ENCODE measurements around the gene BTN1A1. TPM values are rescaled to one million over a fixed set of nuclear protein-coding genes. Genes with fewer than 3 reads are reported as not detected.
"Not testable (repeated sequence)": the region's sequence is repeated elsewhere in the genome, so short reads cannot be mapped to it uniquely, and the experiment has no call there.

BTN1A1 gene
- total RNA-seq, 6 experiments from 2014 or later: not detected

DNA sequence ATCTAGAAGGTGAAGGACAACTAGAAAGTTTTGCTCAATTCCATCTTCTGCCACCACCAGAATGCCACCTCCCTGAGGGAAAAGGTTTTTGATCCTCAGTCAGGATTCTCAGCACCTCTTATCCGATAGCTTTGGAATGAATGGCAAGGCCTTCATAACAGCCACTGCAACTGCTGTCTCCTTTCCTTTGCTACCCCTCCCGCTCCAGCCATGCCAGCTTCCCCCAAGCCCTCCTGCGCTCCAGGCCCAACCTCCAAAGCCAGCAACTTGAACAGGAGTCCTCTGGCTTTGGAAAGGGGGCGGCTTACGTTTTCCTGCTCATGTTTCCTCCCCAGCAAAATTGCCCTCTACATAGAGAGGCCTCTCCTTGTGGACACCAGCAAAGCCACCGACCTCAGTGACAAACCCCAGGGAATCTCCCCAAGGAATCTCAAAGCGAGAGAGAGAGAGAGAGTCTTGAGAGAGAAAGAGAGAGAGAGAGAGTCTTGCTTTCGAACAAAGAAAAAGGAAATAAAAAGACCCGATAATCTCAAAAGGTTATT lies 42.8 kb upstream of the BTN1A1 start:
- H3K4me1 ChIP-seq: peaks cover 0 to 14% (median 5%) of the 10 kb centered on the region in 4 donors
- no peaks in the 10 kb centered on the region for H3K9me3 ChIP-seq
- TF ChIP-seq POLR2A (IDR thresholded peaks at IDR 0.05): no peak
- TF ChIP-seq, protein P1, sequence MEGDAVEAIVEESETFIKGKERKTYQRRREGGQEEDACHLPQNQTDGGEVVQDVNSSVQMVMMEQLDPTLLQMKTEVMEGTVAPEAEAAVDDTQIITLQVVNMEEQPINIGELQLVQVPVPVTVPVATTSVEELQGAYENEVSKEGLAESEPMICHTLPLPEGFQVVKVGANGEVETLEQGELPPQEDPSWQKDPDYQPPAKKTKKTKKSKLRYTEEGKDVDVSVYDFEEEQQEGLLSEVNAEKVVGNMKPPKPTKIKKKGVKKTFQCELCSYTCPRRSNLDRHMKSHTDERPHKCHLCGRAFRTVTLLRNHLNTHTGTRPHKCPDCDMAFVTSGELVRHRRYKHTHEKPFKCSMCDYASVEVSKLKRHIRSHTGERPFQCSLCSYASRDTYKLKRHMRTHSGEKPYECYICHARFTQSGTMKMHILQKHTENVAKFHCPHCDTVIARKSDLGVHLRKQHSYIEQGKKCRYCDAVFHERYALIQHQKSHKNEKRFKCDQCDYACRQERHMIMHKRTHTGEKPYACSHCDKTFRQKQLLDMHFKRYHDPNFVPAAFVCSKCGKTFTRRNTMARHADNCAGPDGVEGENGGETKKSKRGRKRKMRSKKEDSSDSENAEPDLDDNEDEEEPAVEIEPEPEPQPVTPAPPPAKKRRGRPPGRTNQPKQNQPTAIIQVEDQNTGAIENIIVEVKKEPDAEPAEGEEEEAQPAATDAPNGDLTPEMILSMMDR (IDR thresholded peaks at IDR 0.05): no peak
- peak in 1 of 3 donors; percentile 53 for DNase-seq
- no peaks in the 10 kb centered on the region for H3K27me3 ChIP-seq
- peaks cover 0 to 18% (median 4%) of the 10 kb centered on the region in 4 donors for H3K36me3 ChIP-seq
- peak overlapping the region; percentile 88 to 98 (median 93) for H3K27ac ChIP-seq
- H3K4me3 ChIP-seq: peak overlapping the region; percentile 75 to 90 (median 84)
- intact Hi-C loops (cut with DNase I): no loop called here
- 22% methylated on average over 9 of the region's 9 CpGs for WGBS (ENCODE audit: insufficient coverage, low coverage, low lambda C conversion rate, missing lambda C conversion rate)
- peak; percentile 56 to 67 (median 57) for ATAC-seq

DNA sequence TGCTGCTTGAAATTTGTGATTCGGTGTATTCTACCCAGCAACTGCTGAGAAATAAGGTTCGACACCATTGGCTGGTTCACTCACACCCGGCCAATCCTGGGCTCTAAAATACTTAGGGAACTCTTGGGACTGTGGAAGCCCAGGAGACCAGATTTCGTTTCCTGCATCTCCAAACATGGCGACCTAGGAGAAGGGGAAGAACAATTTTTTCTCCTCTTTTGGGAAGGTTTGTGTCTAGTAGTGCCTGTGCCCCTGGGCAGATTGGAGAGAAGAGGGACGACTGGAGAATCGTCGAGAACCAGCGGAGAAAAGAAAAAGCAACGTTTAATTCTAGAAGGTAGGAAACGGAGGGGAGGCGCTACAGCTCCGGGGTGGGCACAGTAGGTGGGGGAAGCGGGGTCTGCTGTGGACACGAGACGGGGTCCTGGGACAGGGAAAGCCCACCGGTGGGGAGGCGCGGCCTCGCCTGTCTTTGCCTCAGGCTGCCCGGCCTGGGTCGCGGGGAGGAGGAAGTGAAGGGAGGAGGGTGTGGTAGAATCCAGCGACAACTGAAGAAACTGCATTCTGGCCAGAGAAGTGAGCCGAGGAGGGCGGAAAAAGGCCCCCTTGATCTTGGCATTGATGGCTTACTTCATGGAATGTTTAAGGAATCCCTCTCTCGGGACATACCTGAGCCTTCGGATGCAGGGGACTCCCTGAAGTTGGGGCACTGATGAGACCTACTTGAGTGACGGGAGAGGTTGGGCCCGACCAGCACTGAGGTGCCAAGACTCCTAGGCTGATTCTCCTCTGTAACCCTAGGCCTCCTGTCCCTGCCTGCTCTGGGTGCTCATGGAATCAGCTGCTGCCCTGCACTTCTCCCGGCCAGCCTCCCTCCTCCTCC lies 42.1 kb upstream of the BTN1A1 start, which contains the start of gene BTN2A1:
Gene BTN2A1 (plus strand): TSS at position 150 of the 883 bp plus-strand sequence. CDS start 682 bp downstream, at position 832.
- DNase-seq (peak; percentile 65 to 81 (median 74)), ATAC-seq (peak; percentile 98 to 99 (median 98))
- Histone ChIP-seq H3K27me3 (no peaks in the 10 kb centered on the region), H3K4me1 (peaks cover 0 to 14% (median 5%) of the 10 kb centered on the region in 4 donors), H3K36me3 (peaks cover 0 to 25% (median 7%) of the 10 kb centered on the region in 4 donors), H3K9me3 (no peaks in the 10 kb centered on the region), H3K4me3 (peak within 1 kb of the TSS; percentile 75 to 90 (median 84)), H3K27ac (peak within 1 kb of the TSS; percentile 88 to 98 (median 93))
- under 1% methylated on average over 27 of the region's 31 CpGs for WGBS (ENCODE audit: insufficient coverage, low coverage, low lambda C conversion rate, missing lambda C conversion rate)
- TF ChIP-seq POLR2A (IDR thresholded peaks at IDR 0.05): peak; percentile 35
- TF ChIP-seq, protein P1 (IDR thresholded peaks at IDR 0.05): no peak
- intact Hi-C loops (cut with DNase I): no loop called here

DNA sequence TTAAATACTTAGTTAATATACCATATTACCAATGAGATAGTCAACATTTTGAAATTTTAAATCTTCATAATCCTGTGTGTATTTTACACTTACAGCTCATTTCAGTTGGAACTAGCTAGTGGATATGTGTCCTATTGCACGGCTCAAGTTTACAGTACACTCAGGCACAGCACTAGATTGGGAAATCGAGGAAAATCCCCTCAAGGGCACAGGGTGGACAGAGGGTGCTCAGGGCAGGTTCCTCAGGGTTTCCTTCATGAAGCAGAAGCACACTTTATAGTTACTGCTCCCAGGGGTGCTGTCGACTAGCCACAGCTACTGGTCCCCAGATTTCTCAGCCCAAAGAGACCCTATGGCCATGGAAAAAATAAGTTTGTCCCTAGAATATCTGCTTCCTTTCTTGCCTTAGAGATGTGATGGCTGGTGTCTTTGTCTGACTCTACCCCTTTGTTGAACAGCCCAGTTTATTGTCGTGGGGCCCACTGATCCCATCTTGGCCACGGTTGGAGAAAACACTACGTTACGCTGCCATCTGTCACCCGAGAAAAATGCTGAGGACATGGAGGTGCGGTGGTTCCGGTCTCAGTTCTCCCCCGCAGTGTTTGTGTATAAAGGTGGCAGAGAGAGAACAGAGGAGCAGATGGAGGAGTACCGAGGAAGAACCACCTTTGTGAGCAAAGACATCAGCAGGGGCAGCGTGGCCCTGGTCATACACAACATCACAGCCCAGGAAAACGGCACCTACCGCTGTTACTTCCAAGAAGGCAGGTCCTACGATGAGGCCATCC lies 40.9 kb upstream of the BTN1A1 start:
- Histone ChIP-seq H3K27ac (no peak overlapping the region), H3K4me3 (peak overlapping the region in 1 of 3 donors; percentile 90), H3K4me1 (peaks cover 0 to 14% (median 5%) of the 10 kb centered on the region in 4 donors), H3K36me3 (peaks cover 0 to 37% (median 13%) of the 10 kb centered on the region in 4 donors), H3K9me3 (no peaks in the 10 kb centered on the region), H3K27me3 (no peaks in the 10 kb centered on the region)
- intact Hi-C loops (cut with DNase I): no loop called here
- WGBS (ENCODE audit: insufficient coverage, low coverage, low lambda C conversion rate, missing lambda C conversion rate): 86% methylated on average over 13 of the region's 16 CpGs
- ATAC-seq (no peak), DNase-seq (no peak)
- no peak for TF ChIP-seq POLR2A (IDR thresholded peaks at IDR 0.05)
- TF ChIP-seq, protein P1 (IDR thresholded peaks at IDR 0.05): no peak

DNA sequence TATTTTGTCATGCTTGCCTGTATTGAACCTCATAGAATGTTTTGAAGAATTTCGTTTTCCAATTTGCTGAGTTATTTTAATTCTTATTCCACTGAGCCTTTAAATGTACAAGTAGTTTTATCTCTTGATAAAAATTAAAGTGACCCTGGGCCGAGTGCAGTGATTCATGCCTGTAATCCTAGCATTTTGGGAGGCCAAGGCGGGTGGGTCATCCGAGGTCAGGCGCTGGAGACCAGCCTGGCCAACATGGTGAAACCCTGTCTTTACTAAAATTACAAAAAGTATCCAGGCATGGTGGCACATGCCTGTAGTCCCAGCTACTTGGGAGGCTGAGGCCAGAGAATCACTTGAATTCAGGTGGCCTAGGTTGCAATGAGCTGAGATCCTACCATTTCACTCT lies 38.8 kb upstream of the BTN1A1 start:
- H3K27ac ChIP-seq; ATAC-seq; DNase-seq; H3K4me3 ChIP-seq; H3K27me3 ChIP-seq; intact Hi-C loops (cut with DNase I); H3K9me3 ChIP-seq: not testable (repeated sequence)
- 70% methylated on average over 4 of the region's 5 CpGs for WGBS (ENCODE audit: insufficient coverage, low coverage, low lambda C conversion rate, missing lambda C conversion rate)
- Histone ChIP-seq H3K36me3 (peaks cover 0 to 58% (median 25%) of the 10 kb centered on the region in 4 donors), H3K4me1 (peaks cover 0 to 14% (median 5%) of the 10 kb centered on the region in 4 donors)

All from right lobe of liver (tissue), 6 donors.